HG02943 (cell line): Measurements from ENCODE around the gene PPP4R3A.
"Not testable (repeated sequence)": the region's sequence is repeated elsewhere in the genome, so short reads cannot be mapped to it uniquely, and the experiment has no call there.

Experiments used
- ATAC-seq: cut with Tn5 transposase; IDR thresholded peaks from one replicate; pipeline ENCODE4 v1.9.1; 2021; ENCODE audit warnings: mild to moderate bottlenecking, low read depth, moderate library complexity; ENCODE audit not compliant: unreplicated experiment

Gene PPP4R3A

DNA sequence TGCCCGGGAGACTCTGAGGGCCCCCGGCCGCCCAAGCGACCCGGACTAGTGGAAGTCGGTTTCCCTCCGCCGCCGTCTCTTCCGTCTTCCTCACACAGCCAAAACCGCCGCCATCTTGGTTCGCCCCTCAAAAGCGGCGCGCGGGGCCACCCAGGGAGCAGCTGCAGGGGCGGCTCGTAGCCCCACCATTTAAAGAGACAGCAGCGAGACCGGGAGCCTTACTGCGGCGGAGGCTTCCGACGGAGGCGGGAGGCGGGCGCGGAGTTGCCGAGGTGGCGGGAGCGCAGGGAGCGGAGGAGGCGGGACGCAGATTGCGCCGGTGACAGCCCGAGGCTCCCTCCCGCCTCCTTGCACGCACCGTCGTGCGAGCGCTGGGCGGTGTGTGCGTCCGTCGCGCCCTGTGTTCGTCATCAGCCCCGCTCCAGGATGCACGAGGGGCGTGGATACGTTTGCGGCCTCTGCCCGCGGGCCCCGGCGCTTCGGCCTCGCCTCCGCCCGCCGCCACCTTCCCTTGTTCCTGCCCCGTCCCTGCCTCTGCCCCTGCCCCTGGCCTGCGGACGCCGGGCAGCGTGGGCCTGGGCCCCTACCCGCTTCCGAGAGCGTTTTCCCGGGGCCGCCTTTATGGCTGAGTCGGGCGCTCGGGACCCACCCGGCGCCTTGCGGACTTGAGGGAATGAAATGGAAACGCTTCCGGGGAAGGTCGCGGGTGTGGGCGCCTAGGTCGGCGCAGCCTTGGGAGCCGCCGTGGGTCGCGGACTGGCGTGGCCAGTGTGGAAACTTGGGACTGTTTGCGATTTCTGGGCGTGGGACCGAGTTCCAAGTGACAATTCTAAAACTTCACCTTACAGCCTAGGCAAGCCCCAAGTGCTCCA is at the start of gene PPP4R3A:
TSS of gene PPP4R3A (minus strand) at position 140 of the 872 bp plus-strand sequence. CDS start 663 bp downstream, outside the sequence.
- peak; percentile 69 for ATAC-seq

DNA sequence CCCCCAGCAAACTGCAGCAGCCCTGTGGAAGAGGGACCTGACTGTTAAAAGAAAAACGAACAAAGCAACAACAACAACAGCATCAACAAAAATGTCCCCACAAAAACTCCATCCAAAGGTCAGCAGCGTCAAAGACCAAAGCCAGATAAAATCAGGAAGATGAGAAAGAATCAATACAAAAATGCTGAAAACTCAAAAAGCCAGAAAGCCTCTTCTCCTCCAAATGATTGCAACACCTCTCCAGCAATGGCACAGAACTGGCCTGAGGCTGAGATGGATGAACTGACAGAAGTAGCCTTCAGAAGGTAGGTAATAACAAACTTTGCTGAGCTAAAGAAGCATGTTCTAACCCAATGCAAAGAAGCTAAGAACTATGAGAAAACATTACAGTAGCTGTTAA is 45.4 kb upstream of the PPP4R3A start:
- ATAC-seq, result no peak

- no peak for ATAC-seq
Observed at GRCh38 chr14:91554535-91555332, 44.6 kb upstream of the PPP4R3A start.

DNA sequence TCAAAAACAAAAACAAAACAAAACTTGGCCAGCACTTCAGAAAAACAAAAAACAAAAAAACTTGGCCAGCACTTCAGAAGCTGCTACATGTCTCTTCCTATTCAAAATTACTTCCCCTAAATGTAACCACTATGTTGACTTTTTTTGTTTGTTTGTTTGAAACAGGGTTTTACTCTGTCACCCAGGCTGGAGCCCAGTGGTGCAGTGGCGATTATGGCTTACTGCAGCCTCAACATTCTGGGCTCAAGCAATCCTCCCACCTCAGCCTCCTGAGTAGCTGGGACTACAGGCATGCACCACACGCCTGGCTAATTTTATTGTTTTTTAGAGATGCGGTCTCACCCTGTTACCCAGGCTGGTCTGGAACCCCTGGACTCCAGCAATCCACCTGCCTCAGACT is 38.0 kb upstream of the PPP4R3A start:
- no peak for ATAC-seq

DNA sequence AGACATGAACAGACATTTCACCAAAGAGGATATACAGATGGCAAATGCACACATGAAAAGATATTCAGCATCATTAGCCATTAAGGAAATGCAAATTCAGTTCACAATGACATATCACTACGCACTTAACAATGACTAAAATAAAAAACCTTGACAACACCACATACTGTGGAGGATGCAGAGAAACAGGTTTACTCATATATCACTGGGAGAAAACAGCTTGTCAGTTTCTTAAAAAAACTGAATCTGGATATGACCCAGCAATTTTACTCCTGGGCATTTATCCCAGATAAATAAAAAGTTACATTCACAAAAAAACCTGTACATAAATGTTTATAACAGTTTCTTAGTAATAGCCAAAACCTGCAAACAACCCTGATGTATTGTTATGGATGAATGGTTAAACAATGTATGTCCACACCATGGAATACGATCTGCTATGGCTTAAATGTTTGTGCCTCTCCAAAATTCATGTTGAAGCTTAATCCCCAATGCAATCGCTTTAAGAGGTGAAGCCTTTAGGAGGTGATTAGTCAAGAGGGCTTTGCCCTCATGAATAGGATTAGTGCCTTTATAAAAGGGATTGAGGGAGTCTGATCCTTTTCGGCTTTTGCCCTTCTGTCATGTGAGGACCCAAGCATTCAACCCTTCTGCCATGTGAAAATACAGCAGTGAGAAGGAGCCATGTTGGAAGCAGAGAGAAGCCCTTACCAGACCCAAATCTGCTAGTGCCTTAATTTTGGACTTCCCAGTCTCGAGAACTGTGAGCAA is 36.0 kb upstream of the PPP4R3A start:
- ATAC-seq, result no peak

DNA sequence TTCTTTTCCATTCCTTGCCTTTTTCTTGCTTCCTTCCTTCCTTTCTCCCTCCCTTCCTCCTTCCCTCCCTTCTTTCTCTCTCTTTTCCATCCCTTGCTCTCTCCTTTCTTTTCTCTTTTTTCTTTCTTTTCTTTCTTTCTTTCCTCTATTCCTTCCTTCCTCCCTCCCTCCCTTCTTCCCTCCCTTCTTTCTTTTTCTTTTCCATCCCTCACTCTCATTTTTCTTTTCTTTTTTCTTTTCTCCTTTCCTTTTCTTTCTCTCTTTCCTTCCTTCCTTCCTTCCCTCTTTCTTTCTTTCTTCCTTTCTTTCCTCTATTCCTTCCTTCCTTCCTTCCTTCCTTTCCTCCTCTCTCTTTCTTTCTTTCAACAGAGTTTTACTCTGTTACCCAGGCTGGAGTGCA is 35.1 kb upstream of the PPP4R3A start:
- ATAC-seq, result no peak

DNA sequence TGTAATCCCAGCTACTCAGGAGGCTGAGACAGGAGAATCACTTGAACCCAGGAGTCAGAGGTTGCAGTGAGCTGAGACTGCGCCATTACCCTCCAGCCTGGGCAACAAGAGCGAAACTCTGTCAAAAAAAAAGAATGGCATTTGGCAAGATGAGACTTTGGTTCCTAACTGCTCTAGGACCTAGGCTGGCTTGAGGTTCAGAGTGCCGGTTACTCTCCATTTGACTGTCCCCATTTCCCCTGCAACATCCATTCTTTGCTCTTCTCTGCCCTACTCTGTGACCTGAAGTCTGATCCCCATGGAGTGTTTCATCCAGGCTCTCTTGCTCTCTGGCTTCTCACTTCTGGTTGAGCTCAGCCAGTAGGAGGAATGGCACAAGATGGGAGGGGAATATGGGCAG is 26.2 kb upstream of the PPP4R3A start:
- no peak for ATAC-seq

DNA sequence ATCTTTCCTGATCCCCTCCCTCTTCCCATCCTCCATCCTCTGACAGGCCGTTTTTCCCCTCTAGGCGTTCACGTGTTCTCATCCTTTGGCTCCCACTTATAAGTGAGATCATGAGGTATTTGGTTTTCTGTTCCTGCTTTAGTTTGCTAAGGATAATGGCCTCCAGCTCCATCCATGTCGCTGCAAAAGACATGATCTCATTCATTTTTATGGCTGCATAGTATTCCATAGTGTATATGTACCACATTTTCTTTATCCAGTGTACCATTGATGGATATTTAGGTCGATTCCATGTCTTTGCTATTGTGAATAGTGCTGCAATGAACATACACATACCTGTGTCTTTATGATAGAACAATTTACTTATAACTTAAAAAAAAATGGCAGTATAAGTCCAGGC is 23.9 kb upstream of the PPP4R3A start:
- ATAC-seq, result not testable (repeated sequence)

DNA sequence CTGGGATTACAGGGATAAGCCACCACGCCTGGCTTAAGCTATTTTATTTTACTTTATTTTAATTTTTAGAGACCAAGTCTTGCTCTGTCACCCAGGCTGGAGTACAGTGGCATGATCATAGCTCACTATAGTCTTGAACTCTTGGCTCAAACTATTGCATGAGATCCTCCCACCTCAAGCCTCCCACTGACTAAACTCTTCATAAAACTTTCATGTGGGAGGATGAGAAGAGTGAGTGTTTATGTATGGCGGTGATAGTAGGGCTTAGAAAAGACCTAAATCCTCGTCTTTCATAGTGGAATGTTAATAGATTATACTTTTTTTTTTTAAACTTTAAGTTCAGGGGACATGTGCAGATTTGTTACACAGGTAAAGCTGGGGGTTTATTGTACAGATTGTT is 23.5 kb upstream of the PPP4R3A start:
- ATAC-seq, result no peak

DNA sequence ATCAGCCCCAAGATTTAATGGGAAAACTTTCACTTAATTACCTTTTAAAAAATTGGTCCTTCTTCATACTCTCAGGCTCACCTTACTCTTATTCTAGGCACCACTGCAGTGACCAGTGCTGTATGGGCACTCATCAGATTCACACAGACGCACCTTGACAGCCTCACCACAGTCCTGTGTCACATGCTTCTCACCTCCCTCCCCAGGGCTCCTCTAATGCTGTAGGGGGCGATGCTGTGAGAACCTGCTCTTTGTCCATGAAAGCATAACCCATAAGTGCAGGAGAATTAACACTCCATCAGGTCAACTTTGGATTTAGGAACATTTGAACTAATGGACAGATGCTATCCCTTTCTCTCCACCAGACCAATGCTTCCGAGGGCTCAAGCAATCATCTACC is 13.9 kb upstream of the PPP4R3A start:
- no peak for ATAC-seq

GRCh38 chr14:91521061-91521640 is 11.0 kb upstream of the PPP4R3A start:
- no peak for ATAC-seq

- ATAC-seq, result no peak
Observed at GRCh38 chr14:91520138-91520537, 10.0 kb upstream of the PPP4R3A start.

DNA sequence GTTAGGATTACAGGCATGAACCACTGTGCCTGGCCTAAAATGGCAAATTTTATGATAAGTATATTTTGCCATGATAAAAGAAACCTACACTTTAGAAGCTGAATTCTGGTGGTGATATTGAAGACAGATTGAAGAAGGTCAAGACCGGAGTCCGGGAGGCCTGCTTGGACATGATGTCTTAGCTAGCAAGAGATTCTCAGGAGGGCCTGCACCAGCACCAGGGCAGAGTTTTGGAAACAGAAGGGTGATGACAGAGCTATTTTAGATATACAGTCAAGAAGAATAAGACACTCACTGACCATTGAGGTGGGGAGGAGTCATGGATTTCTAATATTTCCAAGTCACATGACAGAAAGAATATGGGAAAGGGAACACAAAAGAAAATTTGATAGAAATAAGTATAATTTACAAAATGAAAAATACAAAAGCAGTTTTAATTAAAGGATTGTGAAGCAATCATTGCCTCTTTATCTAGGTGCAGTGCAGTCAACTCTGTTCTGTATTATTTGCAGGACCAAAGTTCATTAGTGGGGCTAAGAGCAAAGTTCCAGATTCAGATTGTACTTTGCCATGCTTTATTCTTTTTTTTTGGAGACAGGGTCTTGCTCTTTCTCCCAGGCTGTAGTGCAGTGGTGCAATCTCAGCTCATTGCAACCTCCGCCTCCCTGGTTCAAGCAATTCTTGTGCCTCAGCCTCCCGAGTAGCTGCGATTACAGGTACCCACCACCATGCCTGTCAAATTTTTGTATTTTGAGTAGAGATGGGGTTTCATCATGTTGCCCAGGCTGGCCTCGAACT is 9.3 kb upstream of the PPP4R3A start:
- ATAC-seq, result no peak

- ATAC-seq, result no peak
Observed at GRCh38 chr14:91516663-91517388, 6.7 kb upstream of the PPP4R3A start.

DNA sequence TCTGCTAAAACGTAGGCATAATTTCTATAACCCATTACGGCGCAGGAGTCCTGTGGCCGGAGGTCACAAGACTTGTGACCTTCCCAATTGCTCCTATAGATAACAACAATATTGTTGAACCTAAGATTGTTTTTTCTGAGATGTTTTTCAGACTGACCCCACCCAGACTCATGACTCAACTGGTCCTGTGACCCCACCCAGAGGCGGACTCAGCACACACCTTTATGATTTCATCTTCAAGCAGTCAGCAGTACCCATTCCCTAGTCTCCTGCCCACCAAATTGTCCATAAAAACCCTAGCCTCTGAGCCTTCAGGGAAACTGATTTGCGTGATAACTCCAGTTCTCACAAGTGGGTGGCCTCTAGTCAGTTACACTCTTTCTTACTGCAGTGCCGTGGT is 5.9 kb upstream of the PPP4R3A start:
- no peak for ATAC-seq

DNA sequence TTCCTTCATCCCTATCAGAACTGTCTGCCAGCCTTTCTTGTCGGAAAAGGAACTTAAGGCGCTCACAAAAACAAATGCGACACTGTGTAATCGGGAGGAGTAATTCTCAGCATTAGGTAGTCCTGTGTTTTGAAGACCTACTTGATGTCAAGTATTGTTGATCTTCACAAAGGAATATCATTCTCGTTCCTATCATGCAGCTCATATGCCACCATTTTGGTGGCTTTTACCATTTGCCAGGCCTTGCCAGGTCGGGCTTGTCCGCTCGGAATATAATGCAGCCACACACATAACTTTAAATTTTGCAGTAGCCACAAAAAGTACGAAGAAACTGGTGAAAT is 903 bp upstream of the PPP4R3A start:
- ATAC-seq, result no peak

DNA sequence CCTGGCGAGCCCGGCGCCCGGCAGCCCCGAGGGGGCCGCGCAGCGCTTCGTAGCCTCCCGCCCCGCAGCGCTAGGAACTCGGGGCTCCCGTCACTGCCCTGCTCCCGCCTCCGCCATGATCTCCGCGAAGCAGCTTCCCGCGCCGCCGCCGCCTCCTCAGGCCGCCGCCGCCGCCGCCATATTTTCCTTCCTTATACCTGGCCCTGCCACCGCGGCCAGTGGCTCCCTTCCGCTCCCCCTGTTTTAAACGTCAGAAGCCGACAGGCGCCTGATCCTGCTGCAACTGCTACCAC is 286 bp downstream of the PPP4R3A start:
- peak; percentile 43 for ATAC-seq

DNA sequence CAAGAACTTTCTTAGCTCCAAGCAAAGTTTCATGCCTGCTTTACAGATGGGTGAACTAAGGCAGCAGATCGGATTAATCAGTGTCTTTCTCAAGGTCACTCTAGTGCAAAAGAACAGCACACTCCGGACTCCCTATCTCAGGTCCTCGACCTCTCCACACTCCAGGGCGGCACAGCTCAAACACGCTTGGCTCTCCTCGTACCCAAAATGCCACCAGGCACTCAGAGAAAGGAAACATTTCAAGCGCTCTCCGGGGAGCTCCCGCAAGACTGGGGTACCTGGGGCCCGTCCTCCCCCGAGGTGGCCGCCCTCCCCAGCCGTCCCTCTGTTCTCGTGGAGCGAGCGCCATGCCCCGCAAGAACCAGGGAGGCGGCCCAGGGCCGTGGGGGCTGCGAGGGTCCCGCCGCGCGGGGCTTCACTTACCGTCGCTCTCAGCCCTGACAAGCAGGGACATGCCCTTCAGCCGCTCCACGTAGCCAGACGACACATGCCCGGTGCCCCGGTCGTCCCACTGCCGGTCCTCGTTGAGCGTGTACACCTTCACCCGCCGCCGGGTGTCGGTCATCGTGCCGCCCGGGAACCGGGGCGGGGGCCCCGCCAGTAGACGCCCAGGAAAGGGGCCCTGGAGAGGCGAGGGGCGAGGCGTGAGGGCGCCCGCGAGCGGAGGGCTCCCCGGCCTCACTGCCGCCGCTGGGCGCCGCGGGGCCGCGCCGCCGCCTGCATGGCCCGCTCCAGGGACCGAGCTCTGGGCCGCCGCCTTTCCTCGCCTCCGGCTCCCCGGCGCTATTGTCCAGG is 830 bp downstream of the PPP4R3A start:
- peak; percentile 11 for ATAC-seq

DNA sequence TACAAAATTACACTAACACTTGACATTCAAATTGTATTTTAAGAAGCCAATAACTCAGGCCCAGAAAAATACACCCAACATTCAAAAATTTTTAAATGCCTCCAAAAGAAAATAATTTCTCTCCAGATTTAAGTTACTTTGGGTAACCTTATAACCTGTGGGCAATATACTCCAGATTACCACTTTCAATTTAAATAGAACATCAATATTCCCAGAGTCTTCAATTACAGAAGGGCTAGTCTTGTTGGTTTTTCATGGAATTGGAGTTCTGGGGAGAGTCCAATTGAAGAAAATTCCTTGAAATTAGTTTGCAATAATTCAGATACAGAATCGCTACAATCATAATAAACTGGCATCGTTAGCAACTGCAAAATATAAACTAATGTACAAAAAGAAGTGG is 2.0 kb downstream of the PPP4R3A start:
- no peak for ATAC-seq
